GM06990 (cell line): Measurements from ENCODE around the gene GAREM2.

Source experiments
- DNase-seq: peaks from one replicate; pipeline ENCODE4 v3.0.0-alpha.2; 2011; ENCODE audit not compliant: insufficient read length; ENCODE audit errors: extremely low read depth
- H3K27me3 ChIP-seq: replicated peaks from 2 replicates; pipeline ENCODE4 v1.6.0; 2011; ENCODE audit warnings: low read length; ENCODE audit not compliant: control insufficient read depth, insufficient read depth
- H3K36me3 ChIP-seq: 2 replicates; pipeline ENCODE4 v1.5.1; 2011; ENCODE audit warnings: low read length; ENCODE audit not compliant: control insufficient read depth, insufficient read depth
- H3K4me3 ChIP-seq: replicated peaks from 2 replicates; pipeline ENCODE4 v1.5.1; 2011; ENCODE audit warnings: low read depth, mild to moderate bottlenecking, control low read depth, low read length
- TF ChIP-seq, protein P1 (sequence below): IDR thresholded peaks from 2 replicates; pipeline ENCODE4 v1.5.1; 2011; ENCODE audit warnings: low read length, control low read depth, mild to moderate bottlenecking, inconsistent platforms; ENCODE audit not compliant: insufficient read depth, poor library complexity, severe bottlenecking

The GAREM2 gene

GRCh38 chr2:26176279-26176615 is 3.4 kb downstream of the GAREM2 start:
- H3K27me3 ChIP-seq: no peaks in the 10 kb centered on the region; the same call in 1 of the 2 replicates
- H3K4me3 ChIP-seq: no peak overlapping the region
- no peaks in the 10 kb centered on the region for H3K36me3 ChIP-seq
- no peak for DNase-seq
- TF ChIP-seq, protein P1, sequence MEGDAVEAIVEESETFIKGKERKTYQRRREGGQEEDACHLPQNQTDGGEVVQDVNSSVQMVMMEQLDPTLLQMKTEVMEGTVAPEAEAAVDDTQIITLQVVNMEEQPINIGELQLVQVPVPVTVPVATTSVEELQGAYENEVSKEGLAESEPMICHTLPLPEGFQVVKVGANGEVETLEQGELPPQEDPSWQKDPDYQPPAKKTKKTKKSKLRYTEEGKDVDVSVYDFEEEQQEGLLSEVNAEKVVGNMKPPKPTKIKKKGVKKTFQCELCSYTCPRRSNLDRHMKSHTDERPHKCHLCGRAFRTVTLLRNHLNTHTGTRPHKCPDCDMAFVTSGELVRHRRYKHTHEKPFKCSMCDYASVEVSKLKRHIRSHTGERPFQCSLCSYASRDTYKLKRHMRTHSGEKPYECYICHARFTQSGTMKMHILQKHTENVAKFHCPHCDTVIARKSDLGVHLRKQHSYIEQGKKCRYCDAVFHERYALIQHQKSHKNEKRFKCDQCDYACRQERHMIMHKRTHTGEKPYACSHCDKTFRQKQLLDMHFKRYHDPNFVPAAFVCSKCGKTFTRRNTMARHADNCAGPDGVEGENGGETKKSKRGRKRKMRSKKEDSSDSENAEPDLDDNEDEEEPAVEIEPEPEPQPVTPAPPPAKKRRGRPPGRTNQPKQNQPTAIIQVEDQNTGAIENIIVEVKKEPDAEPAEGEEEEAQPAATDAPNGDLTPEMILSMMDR: no peak

GRCh38 chr2:26177122-26177521 is 4.2 kb downstream of the GAREM2 start:
- no peaks in the 10 kb centered on the region for H3K36me3 ChIP-seq
- DNase-seq: no peak
- no peaks in the 10 kb centered on the region; the same call in 1 of the 2 replicates for H3K27me3 ChIP-seq
- TF ChIP-seq, protein P1: no peak
- H3K4me3 ChIP-seq: no peak overlapping the region

DNA sequence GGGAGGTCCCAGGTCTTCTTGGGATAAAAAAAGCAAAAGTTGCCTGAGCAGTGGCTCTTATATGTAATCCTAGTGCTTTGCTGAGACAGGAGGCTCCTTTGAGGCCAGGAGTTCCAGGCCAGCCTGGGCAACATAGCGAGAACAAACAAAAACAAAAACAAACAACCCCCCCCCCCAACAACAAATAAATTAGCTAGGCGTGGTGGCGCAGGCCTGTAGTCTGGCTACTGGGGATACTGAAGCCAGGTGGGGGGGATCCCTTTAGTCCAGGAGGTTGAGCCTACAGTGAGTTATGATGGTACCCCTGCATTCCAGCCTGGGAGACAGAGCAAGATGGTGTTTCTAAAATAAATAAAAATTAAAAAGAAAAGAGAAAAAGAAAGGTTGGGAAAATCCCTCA is 5.4 kb downstream of the GAREM2 start:
- no peaks in the 10 kb centered on the region; the same call in 1 of the 2 replicates for H3K27me3 ChIP-seq
- TF ChIP-seq, protein P1: no peak
- no peak for DNase-seq
- H3K4me3 ChIP-seq: no peak overlapping the region; the same call in 1 of the 2 replicates
- H3K36me3 ChIP-seq: no peaks in the 10 kb centered on the region

DNA sequence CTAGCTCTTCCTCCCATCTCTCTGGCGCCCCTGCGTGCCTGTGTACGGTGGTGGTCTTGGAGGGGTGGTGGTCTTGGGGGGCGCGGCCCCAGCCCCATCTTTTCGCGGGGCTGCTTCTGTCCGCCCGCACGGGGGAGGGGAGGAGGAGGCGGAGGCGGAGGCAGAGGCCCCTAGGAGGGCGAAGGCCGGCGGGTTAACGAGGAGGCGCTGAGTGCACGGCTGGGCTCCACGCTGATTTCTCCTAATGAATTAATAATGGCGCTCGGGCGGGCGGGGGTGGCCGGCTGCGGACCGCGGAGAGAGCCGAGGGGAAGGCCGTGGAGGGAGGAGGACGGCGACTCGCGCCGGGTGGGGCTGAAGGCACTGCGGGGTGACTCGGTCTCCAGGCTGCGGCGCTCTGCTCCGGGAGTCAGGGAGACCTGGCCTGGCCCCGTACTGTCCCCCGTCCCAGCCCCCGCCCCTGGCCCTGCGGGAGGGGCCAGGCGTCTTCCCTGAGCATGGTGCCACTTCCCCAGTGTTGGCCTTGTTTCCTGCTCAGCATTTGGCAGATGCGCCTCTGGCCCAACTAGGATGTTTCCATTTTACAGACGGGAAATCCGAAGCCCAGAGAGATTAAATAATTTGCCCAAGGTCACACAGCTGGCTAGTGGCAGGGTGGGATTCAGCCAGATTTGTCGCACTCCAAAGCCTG is 6.0 kb downstream of the GAREM2 start:
- TF ChIP-seq, protein P1: no peak
- no peaks in the 10 kb centered on the region; the same call in 1 of the 2 replicates for H3K27me3 ChIP-seq
- H3K4me3 ChIP-seq: peak overlapping the region; percentile 50
- no peaks in the 10 kb centered on the region for H3K36me3 ChIP-seq
- no peak for DNase-seq

DNA sequence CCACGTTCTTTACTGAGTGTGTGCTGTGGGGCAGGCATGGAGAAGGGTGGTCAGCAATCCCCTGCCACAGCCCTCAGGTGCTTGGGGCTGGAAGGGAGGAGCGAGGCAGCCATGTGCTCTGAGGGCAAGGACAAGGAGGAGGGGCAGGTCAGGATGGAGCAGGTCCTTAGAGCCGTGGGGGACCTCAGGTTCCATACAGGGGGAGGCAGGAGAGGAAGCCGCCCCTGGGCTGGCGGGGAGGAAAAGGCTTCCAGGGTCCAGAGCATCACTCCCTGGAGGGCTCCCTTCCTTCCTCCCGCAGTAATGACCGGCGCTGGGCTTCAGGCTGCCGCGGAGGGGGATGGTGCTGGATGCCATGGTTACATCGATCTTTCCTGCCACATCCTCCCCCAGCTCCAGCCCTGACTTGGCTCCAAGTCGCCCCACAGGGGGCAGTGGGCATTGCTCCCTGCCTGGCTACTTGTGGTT is 6.6 kb downstream of the GAREM2 start:
- H3K4me3 ChIP-seq: no peak overlapping the region
- TF ChIP-seq, protein P1: no peak
- no peaks in the 10 kb centered on the region for H3K36me3 ChIP-seq
- no peaks in the 10 kb centered on the region; the same call in 1 of the 2 replicates for H3K27me3 ChIP-seq
- no peak for DNase-seq
